GM21576 (cell line): ENCODE results near the gene ZNF407.

Source experiments
- ATAC-seq: cut with Tn5 transposase; IDR thresholded peaks from one replicate; pipeline ENCODE4 v1.9.1; 2021; ENCODE audit warnings: mild to moderate bottlenecking, moderate library complexity; ENCODE audit not compliant: unreplicated experiment

The ZNF407 gene

DNA sequence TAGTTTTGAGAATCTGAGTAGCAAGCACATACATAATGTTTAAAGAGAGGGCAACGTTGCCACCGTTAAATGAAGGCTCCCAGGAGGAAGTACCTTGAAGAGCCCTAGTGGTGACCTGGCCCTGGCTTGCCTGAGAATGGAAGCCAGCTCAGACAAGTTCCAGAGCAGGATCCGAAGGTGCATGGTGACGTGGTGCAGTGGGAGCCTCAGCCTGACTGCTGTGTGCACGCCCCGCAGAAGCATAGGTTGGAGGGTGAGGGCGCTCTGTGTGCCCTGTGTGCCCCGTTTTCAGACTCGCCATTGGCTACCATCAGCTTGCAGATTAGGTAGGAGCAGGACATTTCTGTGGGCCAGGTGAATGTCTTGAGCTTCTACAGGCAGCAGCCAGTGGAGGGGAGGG, 68.2 kb downstream of the ZNF407 start:
- no peak for ATAC-seq

DNA sequence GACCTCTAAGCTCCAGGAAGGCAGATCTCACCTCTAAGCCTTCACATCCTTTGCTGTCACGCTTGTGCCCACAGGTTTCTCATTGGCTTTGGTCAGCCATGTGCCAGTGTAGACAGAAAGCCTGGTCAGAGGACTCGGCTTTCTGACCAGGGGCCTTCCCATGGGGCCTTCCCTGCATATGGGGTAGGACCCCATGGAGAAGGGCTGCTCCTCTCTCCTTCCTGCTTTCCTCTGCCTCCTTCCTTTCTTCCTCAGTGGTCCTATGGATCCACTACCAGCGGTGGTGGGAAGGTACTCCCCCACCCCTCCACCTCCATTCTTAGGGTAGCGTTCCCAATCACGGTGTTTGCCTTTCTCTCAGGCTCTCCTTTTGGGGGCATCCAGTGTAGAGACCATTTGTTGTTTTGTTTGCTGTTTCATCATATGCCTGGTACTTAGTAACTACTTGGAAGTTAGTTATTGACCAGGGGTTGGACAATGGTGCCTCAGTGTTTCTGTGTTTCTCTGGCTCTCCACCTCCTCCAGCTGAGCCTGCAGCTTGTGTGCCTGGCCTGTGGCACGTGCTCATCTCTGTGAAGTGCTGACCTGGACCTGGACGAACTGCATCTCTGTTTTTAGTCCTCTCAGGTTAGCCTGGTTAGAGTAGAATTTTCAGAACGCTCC, 71.6 kb downstream of the ZNF407 start:
- ATAC-seq, result no peak

DNA sequence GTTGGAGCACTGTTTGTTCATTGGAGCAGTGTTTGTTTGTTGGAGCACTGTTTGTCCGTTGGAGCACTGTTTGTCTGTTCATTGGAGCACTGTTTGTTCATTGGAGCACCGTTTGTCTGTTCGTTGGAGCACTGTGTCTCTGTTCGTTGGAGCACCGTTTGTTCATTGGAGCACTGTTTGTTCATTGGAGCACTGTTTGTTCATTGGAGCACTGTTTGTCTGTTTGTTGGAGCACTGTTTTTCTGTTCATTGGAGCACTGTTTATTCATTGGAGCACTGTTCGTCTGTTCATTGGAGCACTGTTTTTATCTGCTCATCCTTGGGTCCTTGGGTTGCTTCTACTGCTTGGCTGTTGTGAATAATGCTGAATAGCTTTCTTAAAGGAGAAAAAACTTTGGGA, 74.7 kb downstream of the ZNF407 start:
- ATAC-seq, result no peak

DNA sequence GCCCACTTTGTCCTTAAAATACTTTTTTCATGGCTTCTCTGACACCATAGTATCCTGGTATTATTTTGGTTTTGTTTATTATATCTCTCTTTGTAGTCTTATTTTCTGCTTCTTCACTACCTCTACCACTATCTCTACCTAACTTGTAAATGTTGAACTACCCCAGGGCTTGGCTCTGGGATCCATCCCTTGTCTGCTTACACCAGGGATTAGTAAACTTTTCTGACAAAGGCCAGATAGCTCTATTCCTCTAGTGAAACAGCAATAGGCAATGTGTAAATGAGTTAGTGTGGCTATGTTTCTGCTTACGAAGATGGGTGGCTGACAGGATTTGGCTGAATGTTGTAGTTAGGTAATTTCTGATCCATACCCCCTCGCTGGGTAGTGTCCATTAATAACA, 76.8 kb downstream of the ZNF407 start:
- no peak for ATAC-seq

DNA sequence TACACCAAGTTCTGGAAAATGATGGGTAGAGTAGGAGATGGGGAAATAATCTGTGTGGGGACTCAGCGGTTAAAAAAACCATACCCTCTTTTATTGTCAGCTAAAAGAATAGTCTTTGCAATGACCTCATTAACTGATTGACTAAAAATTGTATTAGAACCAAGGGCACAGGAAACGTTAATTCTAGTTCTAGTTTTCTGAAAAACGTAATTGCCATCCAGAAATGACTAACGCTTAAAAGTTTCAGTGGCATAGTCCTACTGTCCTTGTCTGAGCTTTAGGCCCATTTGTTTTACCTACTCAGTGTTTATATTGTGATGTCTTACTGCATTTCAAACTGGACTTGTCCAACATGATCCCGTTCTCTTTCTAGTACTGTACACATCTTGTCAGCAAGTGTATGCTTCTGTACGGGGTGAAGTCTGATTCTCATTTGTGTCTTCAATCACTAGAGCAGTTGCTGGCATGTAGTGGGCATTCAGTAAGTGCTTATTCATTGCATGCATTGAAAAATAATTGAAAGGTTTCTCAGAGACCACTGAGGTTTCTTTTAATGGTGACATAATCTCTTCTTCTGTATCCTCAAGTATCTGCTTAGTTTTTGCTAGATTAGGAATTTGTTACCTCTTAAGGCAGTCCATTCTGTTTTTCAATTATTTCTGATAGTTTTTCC, 81.5 kb downstream of the ZNF407 start:
- ATAC-seq, result no peak

- no peak for ATAC-seq
These were observed 82.0 kb downstream of the ZNF407 start for GRCh38 chr18:74679679-74680076.

GRCh38 chr18:74682141-74682990, 84.7 kb downstream of the ZNF407 start:
- no peak for ATAC-seq

DNA sequence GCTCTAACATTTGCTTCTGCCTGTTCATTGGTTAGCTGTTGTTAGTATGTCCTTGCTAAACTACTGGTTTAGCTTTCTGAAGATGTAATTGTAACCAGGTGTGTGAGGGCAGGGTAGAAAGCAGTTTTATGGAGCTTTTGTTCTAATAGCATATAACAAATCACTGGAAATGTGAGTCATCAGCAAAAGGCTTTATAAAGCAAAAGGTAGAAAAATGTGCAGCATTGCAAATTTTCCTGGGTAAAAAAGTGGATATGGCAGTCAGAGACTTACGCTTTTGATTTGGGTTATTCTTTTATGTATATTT, 85.3 kb downstream of the ZNF407 start:
- ATAC-seq, result no peak

- no peak for ATAC-seq
These were observed 85.9 kb downstream of the ZNF407 start for GRCh38 chr18:74683573-74683972.

GRCh38 chr18:74689251-74689650, 91.6 kb downstream of the ZNF407 start:
- ATAC-seq, result no peak

DNA sequence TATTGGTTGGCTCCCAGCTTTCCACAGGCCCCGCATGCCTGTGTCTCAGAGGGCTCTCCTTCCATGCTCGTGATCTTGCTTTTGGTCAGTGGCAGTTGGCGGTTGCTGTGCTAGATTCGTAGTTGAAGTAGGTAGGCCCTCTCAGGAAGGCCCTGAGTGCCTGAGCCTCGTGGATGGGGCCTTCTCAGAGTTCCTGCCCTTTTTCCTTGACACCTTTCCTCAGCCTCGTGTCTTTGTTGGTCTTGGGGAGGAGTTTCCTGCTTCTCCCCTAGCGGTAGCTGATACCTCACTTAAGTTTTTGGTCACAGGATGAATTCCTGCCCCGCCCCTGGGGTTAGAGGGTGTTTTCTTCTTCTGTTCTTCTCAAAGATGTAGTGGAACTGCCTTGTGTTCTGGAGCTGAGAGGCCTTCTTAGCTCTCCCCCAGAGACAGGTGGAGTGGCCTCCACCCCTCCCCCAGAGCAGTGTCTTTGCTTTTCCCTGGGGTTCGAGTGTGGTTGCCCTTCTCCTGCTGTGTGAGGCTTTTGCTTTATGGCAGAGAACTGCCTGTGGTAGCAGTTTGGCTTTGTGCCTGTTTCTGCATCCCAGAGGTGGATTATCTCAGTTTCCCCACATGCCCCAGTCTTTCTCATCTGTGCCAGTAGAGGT, 94.8 kb downstream of the ZNF407 start:
- no peak for ATAC-seq

DNA sequence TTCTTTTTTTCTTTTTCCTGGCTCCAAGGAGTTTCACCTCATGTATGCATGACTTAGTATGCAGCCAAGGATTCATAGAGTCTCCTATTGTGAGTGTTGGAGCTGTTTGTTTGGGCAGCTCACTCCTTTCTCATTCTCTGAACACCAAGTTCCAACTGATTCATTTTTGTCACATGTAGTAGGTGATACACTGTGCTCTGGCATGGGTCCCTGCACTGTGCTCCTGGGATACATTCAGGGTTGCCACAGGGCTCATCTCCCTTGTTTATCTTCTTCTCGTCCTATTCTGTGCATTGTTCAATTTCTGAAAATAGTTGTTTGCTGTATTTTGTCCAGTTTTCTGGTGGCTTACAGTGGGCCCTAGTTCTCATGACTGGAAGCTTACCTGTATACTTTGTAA, 96.8 kb downstream of the ZNF407 start:
- ATAC-seq, result no peak

GRCh38 chr18:74695170-74695569, 97.5 kb downstream of the ZNF407 start:
- ATAC-seq, result no peak

- ATAC-seq, result no peak
These were observed 101.2 kb downstream of the ZNF407 start for GRCh38 chr18:74698881-74699280.

DNA sequence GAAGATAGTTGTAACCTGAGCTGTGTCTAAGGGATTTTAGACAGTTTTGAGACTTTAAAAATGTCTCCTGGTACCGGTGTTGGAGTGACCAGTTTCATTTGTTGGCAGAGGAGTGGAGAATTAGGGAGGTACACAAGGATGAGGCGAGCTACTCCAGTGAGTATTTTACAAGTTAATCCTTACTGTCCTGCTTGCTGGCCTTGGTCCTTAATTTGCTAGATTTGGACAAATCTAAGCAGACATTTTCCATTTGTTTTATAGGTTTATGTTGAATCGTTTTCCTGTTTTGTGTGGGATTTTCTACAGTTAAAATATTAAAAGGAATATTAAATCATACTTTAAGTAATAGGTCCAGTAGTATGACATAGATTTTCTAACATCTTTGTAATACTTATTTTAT, 101.8 kb downstream of the ZNF407 start:
- ATAC-seq, result no peak

DNA sequence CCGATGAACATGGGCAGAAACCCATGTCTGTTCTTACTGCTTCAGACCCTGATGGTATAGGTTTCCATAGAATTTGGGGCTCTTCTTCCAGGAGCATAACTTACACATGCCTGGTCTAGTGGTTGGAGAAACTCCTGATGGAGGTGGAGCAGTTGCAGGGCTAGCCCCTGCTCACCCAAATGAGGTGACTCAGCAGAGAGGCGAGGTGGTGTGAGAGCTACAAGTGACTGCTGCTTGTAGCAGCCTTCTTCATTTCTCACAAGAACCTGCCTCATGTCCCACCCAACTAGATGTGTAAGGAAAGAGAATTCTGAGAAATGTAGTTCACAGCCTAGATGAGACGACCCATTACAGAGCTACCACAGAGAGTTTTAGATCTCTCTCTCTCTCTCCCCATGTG, 105.3 kb downstream of the ZNF407 start:
- ATAC-seq, result no peak

DNA sequence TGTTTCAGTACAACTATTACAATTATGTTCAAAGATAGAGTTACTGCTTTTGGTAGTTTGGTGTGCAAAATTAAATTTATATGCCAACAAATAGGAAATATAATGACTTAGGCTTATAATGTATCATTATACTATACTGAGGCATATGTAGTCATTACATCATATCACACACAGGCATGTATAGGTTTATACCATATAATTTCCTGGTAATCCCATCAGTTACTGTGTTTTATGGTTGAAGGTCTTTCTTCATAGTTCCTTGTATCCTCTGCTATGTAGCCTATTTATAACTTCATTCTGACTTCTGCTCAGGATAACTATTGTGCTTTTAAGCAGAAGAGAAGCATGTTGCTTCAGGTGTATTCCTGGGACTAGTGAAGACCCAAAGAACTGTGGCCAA, 110.5 kb downstream of the ZNF407 start:
- no peak for ATAC-seq

- ATAC-seq, result no peak
These were observed 111.8 kb downstream of the ZNF407 start for GRCh38 chr18:74709452-74709851.

GRCh38 chr18:74714120-74714519, 116.5 kb downstream of the ZNF407 start:
- no peak for ATAC-seq

- no peak for ATAC-seq
These were observed 117.1 kb downstream of the ZNF407 start for GRCh38 chr18:74714791-74715190.

DNA sequence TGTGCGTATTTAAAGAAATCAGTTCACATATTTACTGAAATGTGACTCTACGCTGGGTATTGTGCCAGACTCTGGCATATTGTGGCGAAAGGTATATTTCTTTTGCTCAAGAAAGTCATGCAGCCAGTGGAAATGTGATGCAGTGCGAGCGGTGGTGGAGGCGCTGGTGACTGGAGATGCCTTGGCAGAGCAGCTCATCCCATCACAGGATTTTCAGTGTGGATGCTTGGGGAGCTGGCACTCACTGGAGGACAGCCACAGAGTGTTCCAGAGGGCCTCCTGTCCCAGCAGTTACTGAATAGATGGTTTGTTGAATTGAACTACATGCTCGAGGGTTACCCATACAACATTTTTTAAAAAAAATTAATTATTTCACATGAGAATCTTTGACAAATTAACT, 117.6 kb downstream of the ZNF407 start:
- no peak for ATAC-seq
